GM18909 (cell line): ENCODE measurements around the gene MIS12.

Experiments used
- ATAC-seq: cut with Tn5 transposase; IDR thresholded peaks from one replicate; pipeline ENCODE4 v1.9.1; 2021; ENCODE audit warnings: mild to moderate bottlenecking; ENCODE audit not compliant: unreplicated experiment, poor library complexity

Gene MIS12

DNA sequence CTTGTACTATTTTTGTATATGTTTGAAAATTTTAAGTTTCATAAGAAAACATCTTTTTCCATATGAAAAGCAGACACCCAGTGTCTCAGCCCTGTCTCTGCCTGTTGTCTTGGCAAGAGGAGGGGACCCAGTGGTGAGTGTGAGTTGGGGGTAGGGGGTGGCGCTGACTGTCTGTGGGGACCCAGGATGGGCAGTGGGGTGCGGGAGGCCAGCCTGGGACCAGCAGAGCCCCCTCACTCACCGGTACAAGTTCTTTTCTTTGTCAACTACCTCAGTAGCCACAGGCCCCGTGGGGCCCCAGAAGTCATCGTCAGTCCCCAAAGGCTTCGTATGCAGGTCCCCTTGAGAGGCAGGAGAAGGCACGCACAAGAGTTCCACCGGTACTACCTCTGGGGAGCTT, 46.2 kb downstream of the MIS12 start:
- no peak for ATAC-seq

GRCh38 chr17:5533486-5534315, 47.3 kb downstream of the MIS12 start:
- ATAC-seq: no peak

DNA sequence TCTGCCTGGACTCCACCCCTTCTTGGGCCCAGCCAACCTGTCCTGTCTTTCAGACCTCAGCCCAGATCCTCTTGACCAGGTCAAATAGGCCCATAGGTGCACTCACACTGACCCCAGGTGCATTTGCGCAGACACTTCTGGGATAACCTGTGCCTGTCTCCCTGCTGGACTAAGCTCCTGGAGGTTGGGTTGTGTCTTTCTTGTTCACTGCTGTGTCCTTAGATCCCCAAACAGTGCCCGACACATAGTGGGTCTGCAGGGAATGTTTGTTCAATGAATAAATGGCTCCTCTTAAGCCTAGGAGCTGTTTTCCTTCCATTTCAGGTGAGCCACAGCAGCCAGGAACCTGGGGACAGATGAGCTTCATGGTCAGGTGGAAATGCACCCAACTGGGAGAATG, 49.1 kb downstream of the MIS12 start:
- no peak for ATAC-seq

DNA sequence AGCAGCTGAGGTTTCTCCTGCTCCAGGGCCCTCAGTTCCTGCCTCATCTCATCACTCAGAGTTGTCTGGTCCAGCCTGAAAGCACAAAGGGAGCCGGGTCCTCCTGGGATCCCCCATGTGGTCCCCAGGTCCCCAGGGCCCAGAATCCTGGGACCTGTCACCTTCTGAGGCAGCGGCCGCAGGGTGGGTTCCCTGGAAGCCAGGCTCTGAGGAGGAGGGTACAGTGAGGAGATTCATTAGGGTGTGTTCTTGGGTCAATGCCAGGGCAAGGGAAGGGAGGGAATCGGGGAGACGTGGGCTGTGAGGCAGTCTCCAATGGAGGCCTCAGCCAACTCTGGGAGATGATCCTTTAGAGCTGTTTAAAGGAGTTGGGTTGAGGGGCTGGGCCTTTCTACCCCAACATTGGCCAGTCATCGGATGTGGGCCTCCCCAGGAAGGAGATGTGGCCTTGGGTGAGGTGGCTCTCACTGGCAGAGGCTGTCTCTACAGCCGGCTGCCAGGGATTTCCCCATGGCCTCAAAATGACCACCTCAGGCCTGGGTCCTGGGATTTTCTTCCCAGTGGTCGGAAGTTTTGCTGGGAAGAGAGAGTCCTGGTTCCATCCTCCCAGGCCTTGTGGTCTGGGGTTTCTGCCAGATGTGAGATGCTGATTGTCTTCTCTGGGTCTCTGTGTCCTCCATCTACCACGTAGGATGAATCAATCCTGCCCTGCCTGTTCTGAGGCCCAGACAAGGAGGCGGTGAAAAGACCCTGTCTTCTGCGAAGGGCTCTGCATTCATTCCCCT, 50.7 kb downstream of the MIS12 start:
- ATAC-seq: no peak

DNA sequence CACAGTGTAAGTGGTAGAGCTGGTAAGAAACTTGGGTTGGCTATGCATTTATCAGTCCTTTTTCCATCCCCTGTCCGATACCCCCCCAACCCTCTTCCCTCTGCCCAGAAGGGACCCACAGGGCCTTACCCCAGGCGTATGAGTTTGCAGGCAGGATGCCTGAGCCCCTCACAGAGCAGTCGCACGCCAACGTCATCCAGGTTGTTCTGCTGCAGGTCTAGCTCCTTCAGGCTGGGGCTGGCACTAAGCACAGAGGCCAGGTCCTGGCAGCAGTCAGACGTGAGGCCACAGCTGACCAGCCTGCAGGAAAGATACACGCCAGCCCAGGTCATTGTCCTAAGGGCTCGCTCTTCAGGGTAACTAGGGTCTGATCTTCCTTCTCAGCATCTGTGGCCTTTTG, 52.9 kb downstream of the MIS12 start:
- ATAC-seq: no peak

- no peak for ATAC-seq
Observed at GRCh38 chr17:5540321-5540720, 54.0 kb downstream of the MIS12 start.
